ENCODE measurements around the gene GH1.

DNA sequence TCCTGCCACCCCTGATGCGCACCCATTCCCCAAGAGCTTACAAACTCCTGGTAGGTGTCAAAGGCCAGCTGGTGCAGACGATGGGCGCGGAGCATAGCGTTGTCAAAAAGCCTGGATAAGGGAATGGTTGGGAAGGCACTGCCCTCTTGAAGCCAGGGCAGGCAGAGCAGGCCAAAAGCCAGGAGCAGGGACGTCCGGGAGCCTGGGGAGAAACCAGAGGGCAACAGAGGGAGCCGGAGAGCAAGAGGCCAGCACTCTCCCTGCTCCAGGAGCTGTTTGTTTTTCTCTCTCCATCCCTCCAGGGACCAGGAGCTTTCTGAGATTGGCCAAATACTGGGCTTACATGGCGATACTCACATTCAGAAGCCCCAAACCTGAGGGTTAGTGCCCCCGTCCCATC is 334 bp downstream of the GH1 start:
- TF ChIP-seq CTCF (conservative IDR thresholded peaks at IDR 0.05; ENCODE audit: low read depth, low read length), result no peak
- no peak for TF ChIP-seq EZH2 (IDR thresholded peaks at IDR 0.05; ENCODE audit: borderline replicate concordance, low read depth, low read length, poor library complexity, severe bottlenecking)
